GM18867 (cell line): ENCODE data around the gene WNT9A.
"Not testable (repeated sequence)": the region's sequence is repeated elsewhere in the genome, so short reads cannot be mapped to it uniquely, and the experiment has no call there.

ENCODE experiments used
- ATAC-seq: cut with Tn5 transposase; IDR thresholded peaks from one replicate; pipeline ENCODE4 v1.9.1; 2021; ENCODE audit warnings: mild to moderate bottlenecking, moderate library complexity; ENCODE audit not compliant: unreplicated experiment

WNT9A gene

GRCh38 chr1:227947676-227948492 lies at the start of gene WNT9A:
TSS of gene WNT9A (minus strand) at chr1:227947932. CDS start at chr1:227947887, 45 bp downstream.
- ATAC-seq: no peak

- no peak for ATAC-seq
Observed at GRCh38 chr1:227996187-227996950, 48.6 kb upstream of the WNT9A start.

GRCh38 chr1:227994632-227995300 lies 47.0 kb upstream of the WNT9A start:
- no peak for ATAC-seq

- ATAC-seq: no peak
Observed at GRCh38 chr1:227987181-227987580, 39.4 kb upstream of the WNT9A start.

GRCh38 chr1:227975583-227976283 lies 28.0 kb upstream of the WNT9A start:
- not testable (repeated sequence) for ATAC-seq

GRCh38 chr1:227973724-227974288 lies 26.1 kb upstream of the WNT9A start:
- ATAC-seq: not testable (repeated sequence)

GRCh38 chr1:227972843-227973374 lies 25.2 kb upstream of the WNT9A start:
- ATAC-seq: not testable (repeated sequence)

GRCh38 chr1:227972283-227972679 lies 24.5 kb upstream of the WNT9A start:
- ATAC-seq: not testable (repeated sequence)

- not testable (repeated sequence) for ATAC-seq
Observed at GRCh38 chr1:227971643-227972282, 24.0 kb upstream of the WNT9A start.

GRCh38 chr1:227971216-227971615 lies 23.5 kb upstream of the WNT9A start:
- not testable (repeated sequence) for ATAC-seq

GRCh38 chr1:227970076-227970995 lies 22.6 kb upstream of the WNT9A start:
- not testable (repeated sequence) for ATAC-seq

GRCh38 chr1:227967815-227968214 lies 20.1 kb upstream of the WNT9A start:
- not testable (repeated sequence) for ATAC-seq

GRCh38 chr1:227966733-227967132 lies 19.0 kb upstream of the WNT9A start:
- not testable (repeated sequence) for ATAC-seq

GRCh38 chr1:227961651-227962466 lies 14.1 kb upstream of the WNT9A start:
- ATAC-seq: no peak

- ATAC-seq: no peak
Observed at GRCh38 chr1:227959325-227959860, 11.7 kb upstream of the WNT9A start.

GRCh38 chr1:227958617-227959324 lies 11.0 kb upstream of the WNT9A start:
- ATAC-seq: no peak

GRCh38 chr1:227955808-227956207 lies 8.1 kb upstream of the WNT9A start:
- no peak for ATAC-seq
